NCI-H2171 (cell line): ENCODE measurements around the gene USP6.
"Not testable (repeated sequence)": the region's sequence is repeated elsewhere in the genome, so short reads cannot be mapped to it uniquely, and the experiment has no call there.

Source experiments
- DNase-seq: peaks from one replicate; lab custom pipeline; 2025; lab: John Stamatoyannopoulos, UW

USP6 gene

DNA sequence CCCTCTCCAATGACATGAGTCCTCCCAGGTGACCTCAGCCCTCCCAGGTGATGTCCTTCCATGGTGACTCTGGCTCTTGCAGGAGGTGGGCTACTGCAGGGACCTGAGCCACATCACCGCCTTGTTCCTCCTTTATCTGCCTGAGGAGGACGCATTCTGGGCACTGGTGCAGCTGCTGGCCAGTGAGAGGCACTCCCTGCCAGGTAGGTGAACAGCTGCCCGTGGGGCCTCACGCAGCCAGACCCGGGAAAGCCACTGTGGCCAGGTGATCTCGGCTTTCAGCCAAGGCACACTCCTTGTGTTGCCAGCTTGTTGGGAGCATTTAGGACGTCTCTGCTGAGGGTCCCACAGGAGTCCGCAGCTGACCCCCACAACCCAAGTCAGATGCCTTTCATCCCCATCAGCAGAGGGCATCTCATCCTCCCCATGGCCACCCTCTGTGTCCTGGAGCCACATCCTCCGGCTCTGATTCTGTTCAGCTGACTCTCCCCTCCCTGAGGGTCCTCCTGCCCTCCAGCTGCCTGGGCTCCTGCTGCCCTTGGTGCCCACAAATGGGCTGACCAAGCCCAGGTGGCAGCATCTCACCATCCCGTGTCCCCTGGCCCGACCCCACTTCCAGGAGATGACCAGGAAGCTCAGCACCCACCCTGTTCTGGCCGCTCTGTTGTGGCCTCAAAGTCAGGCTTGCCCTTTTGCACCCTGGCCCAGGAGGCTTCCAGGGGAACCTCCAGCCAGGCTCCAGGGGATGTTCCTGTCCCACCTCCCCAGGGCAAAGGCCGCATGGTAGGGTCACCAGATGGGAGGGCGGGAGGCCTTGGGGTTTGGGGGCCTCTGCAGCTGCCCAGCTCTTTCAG, 20.1 kb downstream of the USP6 start:
- DNase-seq, result no peak

DNA sequence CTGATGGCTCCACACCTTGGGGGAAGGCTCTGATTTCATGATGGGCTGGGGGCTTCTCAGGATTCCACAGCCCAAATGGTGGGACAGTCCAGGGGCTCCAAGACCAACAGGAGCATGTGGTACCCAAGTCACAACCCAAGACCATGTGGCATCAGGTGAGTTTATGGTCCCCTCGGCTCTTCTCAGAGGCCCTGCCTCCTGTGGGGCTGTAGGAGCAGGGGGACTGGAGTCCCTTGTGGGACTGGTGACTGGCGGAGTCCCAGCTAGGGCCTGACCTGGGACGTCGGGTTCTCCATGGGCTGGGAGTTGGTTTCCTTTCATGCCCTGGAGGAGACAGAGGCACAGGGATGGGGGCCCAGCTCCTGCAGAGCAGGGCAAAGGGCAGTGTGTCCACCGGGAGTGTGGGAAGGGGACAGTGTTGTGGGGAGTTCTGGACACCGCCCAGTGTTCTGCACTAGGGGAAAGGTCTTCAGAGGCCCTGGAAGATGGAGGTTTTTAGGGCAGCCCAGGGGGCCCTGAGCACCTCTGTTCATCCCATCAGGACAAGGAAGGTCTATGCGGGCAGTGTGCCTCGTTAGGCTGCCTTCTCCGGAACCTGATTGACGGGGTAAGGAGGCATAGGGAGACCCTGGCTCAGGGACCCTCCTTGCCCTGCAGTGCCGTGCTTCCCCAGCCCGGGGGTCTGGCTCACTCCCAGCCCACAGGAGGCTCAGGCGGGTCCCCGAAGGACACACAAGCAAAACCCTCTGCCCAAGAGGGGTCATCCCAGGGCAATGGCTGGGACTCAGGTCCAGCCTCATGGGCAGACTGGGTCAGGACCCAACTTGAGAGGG, 21.0 kb downstream of the USP6 start:
- not testable (repeated sequence) for DNase-seq

DNA sequence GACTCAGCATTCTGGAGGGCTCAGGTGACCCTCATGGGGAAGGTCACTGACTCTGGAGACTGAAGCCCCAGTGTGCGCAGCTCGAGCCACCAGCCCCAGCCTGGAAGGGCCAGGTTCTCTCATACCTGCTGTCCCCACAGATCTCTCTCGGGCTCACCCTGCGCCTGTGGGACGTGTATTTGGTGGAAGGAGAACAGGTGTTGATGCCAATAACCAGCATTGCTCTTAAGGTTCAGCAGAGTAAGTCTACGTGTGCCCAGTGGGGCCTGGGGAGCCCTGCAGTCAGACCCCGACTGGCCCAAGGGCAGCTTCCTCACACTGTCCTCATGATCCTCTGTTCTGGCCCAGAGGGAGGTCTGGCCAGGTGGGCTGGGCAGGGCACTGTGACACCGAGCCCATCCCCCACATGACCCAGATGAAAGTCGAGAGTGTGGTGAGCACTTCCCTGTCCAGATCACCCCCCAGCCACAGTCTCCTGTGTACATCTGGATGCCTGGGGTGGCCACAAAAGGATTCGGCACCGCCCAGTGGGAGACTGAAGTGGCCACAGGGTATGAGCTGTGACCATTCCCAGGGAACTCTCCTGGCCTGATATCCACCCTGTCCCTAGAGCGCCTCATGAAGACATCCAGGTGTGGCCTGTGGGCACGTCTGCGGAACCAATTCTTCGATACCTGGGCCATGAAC, 21.8 kb downstream of the USP6 start:
- DNase-seq, result not testable (repeated sequence)

DNA sequence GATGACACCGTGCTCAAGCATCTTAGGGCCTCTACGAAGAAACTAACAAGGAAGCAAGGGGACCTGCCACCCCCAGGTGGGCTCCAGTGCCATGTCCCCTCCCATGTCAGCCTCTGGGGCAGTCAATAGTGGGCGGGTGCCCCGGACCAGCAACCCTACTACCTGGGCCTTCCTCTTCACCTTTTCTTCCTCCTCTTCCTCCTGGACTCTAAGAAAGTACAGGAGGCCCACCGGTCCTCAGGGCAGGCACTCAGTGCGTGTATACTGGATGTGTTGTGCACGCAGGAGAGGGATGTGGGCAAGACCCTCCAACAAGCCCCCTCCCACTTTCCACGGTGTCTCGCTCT, 22.3 kb downstream of the USP6 start:
- DNase-seq, result not testable (repeated sequence)

DNA sequence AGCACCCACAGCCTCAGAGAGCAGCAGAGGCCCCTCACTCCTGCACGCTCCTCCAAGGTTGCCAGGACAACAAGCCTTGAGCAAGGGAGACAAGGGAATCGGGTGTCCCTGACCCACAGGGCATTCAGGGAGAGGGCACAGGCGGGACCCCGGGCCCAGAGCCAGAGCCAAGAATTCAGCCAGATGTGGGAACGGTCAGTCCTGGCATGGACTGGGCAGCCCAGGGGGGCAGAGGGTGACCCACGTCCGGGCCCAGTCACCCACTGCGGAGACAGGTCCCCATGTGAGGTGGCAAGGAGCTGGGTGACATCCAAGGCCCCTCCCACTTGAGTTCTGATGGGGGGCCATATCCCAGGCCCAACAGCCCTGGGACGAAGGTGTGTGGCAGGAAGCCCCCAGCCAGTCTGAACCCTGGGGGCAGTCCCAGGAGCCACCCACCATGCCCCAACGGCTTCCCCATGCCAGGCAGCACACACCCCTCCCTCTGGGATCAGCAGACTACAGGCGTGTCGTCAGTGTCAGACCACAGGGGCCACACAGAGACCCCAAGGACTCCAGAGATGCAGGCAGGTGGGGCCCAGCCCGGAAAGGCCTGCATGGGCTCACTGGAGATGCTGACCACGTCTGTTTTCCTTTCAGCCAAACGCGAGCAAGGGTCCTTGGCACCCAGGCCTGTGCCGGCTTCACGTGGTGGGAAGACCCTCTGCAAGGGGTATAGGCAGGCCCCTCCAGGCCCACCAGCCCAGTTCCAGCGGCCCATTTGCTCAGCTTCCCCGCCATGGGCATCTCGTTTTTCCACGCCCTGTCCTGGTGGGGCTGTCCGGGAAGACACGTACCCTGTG, 23.0 kb downstream of the USP6 start:
- DNase-seq, result no peak

DNA sequence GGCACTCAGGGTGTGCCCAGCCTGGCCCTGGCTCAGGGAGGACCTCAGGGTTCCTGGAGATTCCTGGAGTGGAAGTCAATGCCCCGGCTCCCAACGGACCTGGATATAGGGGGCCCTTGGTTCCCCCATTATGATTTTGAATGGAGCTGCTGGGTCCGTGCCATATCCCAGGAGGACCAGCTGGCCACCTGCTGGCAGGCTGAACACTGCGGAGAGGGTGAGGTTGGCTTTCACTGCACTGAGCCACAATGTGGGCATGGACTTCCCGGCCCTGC, 23.6 kb downstream of the USP6 start:
- DNase-seq, result no peak

DNA sequence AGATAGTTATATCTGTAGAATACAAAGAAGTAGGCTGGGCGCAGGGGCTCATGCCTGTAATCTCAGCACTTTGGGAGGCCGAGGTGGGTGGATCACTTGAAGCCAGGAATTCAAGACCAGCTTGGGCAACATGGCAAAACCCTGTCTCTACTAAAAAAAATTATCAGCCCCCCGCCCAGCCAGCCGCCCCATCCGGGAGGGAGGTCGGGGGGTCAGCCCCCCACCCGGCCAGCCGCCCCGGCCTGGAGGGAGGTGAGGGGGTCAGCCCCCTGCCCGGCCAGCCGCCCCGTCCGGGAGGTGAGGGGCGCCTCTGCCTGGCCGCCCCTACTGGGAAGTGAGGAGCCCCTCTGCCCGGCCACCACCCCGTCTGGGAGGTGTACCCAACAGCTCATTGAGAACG, 27.0 kb downstream of the USP6 start:
- not testable (repeated sequence) for DNase-seq

DNA sequence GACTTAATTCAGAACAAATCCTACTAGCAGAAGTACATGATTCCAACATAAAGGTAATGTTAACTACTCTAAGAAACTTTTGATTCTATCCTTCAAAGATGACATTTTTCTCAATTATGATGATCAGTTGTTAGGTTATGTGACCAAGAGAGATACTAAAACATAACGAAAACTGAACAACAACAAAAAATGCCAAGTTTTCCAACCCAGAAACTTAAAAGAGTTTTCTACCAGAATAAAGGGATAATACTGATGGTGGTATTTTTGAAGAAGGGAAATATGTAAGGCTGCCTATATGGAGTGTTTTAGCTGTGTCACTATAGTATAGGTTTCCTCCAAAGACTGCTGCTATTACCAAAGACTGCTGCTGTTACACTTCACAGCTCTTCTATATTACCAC, 30.3 kb downstream of the USP6 start:
- DNase-seq, result not testable (repeated sequence)

DNA sequence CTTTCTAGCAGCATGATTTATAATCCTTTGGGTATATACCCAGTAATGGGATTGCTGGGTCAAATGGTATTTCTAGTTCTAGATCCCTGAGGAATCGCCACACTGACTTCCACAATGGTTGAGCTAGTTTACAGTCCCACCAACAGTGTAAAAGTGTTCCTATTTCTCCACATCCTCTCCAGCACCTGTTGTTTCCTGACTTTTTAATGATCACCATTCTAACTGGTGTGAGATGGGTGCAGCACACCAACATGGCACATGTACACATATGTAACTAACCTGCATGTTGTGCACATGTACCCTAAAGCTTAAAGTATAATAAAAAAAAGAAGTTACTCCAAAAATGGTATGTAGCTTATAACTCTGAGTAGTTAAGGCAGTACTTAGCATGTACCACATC, 44.9 kb downstream of the USP6 start:
- not testable (repeated sequence) for DNase-seq

DNA sequence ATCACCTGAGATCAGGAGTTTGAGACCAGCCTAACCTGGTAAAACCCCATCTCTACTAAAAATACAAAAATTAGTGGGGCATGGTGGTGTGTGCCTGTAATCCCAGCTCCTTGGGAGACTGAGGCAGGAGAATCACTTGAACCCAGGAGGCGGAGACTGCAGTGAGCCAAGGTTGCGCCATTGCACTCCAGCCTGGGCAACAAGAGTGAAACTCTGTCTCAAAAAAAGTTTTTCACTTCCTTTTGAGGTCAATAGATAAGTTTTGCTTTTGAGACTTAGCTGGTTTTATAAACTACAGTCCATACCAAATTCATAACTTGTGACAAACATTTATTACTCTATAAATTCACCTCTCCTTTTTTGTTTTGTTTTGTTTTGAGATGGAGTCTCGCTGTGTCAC, 46.0 kb downstream of the USP6 start:
- DNase-seq, result not testable (repeated sequence)

DNA sequence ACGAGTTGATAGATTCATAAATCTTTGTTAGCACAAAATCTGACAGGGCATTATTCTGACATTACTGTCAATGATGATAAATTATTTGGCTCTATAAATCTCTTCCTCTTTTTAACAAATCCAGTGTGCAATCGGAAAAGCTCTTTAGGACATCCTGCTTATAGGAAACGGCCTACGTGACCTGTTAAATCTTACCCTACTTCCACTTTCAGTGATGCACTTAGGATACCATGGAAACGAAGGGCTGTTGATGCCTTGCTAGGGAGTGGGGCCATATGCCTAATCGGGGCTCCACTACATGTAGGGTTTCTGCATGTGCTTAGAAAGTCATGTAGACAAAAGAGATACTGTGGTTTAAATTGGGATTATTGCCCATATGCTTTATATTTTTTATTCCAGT, 48.6 kb downstream of the USP6 start:
- no peak for DNase-seq

DNA sequence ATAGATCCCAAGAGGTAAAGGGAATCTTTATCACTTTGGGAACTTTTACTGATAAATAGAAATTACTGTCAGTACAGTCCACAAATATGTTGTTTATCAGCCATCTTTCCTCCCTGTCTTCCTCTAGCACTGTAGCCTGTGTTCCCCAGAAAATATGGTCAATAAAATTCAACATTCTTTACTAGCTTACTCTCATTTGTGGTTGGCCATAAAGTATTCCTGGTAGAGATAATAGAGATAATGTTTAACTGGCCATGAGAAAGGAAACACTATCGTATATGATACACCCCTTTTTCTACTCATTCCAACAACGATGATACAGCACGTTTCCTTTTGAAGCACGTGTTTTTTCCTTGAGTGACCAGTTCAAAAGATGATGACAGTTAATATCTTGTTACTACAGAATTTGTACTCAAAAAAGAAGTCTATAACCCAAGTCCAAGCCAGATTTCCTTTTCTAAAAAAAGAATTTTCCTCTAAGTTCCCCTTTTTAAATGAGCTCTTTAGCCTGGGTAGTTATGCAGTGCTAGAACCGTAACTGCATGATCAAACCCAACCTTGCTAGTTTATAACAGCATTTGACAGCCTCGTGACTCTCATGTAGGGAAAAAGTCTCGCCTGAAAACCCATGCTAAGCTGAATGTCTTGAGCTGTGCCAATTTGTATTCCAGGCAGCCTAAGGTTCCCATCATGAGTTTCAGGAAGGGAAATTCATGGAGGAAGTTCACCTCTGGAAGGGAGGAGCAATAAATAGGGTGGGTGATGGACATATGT, 50.1 kb downstream of the USP6 start:
- DNase-seq, result not testable (repeated sequence)

DNA sequence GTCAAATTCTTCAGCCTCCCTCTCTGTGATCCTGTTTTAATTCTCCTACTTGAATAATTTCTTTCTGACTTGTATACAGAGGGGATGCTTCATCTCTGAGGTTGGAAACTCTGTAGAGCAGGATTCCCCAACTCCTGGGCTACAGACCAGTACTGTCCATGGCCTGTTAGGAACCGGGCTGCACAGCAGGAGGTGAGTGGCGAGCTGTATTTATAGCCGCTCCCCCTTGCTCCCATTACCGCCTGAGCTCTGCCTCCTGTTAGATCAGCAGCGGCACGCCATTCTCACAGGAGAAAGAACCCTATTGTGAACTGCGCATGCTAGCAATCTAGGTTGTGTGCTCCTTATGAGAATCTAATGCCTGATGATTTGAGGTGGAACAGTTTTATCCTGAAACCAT, 59.2 kb downstream of the USP6 start:
- DNase-seq, result not testable (repeated sequence)

DNA sequence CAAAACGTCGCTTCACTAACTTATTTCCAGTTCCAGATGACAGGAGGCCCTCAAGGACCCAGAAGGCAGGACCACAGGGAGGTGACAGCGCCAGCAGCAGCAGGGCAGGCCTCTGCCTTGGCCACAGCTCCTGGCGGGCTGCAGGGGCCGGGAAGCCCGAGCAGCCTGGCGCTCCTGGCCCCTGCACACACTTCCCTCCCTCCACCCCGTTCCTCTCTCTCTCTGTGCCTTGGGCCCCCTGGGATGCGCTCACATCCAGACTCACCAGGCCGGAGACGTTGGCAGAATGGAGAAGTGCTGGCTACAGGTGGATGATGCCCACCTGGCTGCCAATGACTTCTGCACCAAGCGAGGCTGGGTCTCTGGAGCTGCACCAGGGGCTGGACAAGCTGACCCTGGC, 63.2 kb downstream of the USP6 start:
- DNase-seq, result no peak

DNA sequence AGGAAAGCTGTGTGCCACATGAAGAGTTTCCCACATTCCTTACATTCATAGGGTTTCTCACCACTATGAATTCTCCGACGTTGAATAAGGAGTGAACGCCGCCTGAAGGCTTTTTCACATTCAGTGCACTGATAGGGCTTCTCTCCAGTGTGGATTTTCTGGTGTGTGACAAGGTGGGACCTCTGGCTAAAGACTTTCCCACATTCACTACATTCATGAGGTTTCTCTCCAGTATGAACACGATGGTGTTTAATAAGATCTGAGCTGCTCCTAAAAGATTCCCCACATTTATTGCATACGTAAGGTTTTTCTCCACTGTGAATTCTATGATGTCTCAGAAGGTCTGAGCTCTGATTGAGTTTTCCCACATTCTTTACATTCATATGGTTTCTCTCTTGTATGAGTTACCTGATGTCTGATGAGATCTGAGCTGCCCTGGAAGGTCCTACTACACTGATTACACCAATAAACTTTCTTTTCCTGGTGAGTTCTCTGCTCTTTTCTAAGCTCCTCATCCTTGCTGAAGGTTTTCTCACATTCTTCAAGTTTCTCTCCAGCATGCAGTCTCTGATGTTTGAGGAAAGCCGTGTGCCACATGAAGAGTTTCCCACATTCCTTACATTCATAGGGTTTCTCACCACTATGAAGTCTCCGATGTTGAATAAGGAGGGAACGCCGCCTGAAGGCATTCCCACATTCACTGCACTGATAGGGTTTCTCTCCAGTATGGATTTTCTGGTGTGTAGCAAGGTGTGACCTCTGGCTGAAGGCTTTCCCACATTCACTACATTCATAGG, 65.9 kb downstream of the USP6 start:
- no peak for DNase-seq

DNA sequence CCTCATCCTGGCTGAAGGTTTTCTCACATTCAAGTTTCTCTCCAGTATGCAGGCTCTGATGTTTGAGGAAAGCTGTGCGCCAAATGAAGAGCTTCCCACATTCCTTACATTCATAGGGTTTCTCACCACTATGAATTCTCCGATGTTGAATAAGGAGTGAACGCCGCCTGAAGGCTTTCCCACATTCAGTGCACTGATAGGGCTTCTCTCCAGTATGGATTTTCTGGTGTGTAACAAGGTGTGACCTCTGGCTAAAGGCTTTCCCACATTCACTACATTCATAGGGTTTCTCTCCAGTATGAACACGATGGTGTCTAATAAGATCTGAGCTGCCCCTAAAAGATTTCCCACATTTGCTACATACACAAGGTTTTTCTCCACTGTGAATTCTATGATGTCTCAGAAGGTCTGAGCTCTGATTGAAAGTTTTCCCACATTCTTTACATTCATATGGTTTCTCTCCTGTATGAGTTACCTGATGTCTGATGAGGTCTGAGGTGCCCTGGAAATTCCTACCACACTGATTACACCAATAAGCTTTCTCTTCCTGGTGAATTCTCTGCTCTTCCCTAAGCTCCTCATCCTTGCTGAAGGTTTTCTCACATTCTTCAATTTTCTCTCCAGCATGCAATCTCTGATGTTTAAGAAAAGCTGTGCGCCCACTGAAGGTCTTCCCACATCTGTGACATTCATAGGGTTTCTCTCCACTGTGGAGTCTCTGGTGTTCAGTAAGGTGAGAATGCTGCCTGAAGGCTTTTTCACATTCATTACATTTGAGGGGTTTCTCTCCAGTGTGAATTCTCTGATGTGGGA, 67.0 kb downstream of the USP6 start:
- no peak for DNase-seq

DNA sequence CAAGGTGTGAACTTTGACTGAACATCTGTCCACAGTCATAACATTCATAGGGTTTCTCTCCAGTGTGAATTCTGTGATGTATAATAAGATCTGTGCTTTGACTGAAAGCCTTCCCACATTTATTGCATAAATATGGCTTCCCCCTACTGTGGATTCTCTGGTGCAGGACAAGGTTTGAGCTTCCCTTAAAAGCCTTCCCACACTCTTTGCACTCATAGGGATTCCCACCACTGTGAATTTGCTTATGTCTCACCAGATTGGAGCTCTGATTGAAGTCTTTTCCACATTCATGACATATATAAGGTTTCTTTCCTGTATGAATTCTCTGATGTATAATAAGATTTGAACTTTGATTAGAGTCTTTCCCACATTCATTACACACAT, 67.6 kb downstream of the USP6 start:
- no peak for DNase-seq

DNA sequence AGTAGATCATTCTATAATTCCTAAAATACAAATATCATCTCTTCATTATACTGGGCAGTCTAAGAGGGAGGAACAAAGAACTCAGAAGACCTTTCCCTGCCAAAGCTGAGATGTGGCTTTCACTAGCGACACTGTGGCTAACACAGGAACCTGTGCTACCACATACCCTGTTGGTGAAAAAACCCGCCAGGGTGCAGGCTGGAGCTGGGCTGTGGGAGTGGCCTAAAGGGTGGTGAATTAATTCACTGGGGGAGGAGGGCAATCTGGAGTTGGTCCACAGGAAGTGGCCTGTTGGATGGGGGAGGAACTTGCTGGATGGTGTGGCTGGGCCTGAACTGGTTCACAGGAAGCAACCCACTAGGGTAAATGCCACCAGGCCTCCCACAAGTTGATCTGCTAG, 68.5 kb downstream of the USP6 start:
- DNase-seq, result no peak

DNA sequence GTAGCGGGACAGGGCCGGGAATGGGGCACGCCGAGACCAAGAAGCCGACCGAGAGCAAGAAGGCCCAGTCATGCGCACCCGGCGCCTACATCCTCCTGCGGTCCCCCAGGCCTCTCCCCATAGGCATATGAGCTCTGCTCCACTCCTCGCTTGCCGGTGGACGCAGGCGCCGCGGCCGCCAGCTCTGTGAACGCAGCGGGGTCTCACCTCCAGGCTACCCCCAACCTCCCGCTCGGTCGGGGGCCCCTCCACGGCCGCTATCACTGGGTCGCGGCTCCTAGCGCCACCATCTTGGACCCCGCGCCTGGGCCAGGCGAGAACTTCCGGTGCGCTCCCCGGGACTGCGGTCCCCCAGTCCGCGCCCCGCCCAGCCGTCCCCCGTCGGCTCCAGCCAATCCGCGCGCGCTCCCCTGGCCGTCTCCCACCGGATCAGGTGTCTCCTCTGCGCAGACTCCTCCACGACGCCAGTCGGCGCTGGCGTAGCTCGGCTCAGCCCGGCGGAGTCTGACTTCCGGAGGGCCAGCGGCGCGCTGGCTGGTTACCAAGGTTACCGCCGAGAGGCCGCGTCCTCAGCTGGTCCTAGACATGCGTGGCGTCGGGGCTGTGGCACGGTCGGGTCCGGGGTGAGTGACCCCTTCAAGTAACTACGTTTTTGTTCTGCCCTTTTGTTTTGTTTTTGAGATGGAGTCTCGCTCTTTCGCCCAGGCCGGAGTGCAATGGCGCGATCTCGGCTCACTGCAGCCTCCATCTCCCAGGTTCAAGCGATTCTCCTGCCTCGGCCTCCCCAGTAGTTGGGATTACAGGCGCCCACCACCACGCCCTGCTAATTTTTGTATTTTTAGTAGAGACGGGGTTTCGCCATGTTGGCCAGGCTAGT, 75.9 kb downstream of the USP6 start, which contains the start of gene ZNF594:
Gene ZNF594 (minus strand): TSS at position 328 of the 877 bp plus-strand sequence. CDS start 7,612 bp downstream, outside the sequence.
- DNase-seq, result peak; percentile 95
